ENCODE data around the gene ADORA2B.
"Not testable (repeated sequence)": the region's sequence is repeated elsewhere in the genome, so short reads cannot be mapped to it uniquely, and the experiment has no call there.

The ADORA2B gene

DNA sequence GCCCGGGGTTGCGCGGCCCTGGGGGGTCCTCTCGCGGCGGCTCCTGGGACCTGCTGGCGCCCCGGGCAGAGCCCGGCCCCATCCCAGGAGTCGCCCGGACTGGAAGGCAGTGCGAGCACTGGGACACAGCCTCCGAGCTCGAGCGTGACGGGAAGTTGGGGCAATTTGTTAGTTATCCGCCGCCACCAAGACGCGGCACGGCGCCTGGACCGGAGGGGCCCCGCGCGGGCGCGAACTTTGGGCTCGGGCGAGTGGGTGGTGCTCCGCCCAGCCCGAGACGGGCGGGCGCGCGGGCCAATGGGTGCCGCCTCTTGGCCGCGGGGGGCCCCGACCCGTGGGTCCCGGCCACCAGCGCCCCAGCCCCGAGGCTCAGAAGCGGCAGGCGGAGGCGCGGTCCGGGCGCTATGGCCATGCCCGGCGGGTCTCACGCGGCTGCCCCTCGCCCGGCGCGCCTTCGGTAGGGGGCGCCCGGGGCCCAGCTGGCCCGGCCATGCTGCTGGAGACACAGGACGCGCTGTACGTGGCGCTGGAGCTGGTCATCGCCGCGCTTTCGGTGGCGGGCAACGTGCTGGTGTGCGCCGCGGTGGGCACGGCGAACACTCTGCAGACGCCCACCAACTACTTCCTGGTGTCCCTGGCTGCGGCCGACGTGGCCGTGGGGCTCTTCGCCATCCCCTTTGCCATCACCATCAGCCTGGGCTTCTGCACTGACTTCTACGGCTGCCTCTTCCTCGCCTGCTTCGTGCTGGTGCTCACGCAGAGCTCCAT is at the start of gene ADORA2B:
ADORA2B (plus strand) TSS at position 372 of the 768 bp plus-strand sequence; CDS start at position 491, 119 bp downstream.
- peak; percentile 31 to 47 for DNase-seq (ENCODE audit: low read depth in 2 of 2)

GRCh38 chr17:15896277-15896676 is 48.7 kb upstream of the ADORA2B start:
- no peak for DNase-seq (ENCODE audit: low read depth in 2 of 2)

- no peak for DNase-seq (ENCODE audit: low read depth in 2 of 2)
Observed at GRCh38 chr17:15896834-15897233, 48.1 kb upstream of the ADORA2B start.

GRCh38 chr17:15899596-15899995 is 45.3 kb upstream of the ADORA2B start:
- DNase-seq (ENCODE audit: low read depth in 2 of 2), result not testable (repeated sequence)

DNA sequence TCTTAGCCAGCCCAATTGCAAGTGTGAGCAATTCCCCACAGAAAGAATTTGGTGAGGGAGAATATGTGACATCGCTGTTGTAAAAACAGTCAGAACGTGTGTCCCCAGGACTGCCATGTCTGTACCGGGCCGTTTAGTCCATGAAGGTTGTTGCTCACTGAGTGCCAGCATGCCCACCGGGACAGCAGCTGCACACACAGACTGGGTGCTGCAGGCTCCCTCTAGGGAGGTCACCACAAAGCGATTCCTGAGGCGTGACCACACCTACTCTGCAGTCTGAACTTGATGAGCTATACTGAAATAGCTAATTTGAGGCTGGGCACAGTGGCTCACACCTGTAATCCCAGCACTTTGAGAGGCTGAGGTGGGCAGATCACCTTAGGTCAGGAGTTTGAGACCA is 44.1 kb upstream of the ADORA2B start:
- DNase-seq (ENCODE audit: low read depth in 2 of 2), result no peak

- DNase-seq (ENCODE audit: low read depth in 2 of 2), result not testable (repeated sequence)
Observed at GRCh38 chr17:15905236-15905635, 39.7 kb upstream of the ADORA2B start.

DNA sequence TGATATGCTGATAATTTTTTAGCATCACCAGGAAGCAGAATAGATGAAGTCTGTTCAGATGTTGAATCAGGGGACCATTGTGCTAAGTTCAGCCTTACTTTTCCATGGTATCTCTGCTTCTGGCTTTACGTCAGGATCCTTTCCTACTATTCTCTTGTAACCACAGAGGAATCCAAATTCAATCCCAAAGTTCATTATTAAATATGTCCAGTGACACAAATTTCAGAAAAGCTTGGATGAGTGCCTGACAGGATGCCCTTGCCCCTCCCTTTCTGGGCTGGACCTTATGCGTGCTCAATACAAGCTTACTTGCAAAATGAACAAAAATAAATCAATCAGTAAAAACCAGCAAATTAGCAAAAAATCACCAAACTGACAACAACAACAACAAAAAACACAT is 37.6 kb upstream of the ADORA2B start:
- no peak for DNase-seq (ENCODE audit: low read depth in 2 of 2)

- DNase-seq (ENCODE audit: low read depth in 2 of 2), result no peak
Observed at GRCh38 chr17:15908378-15908777, 36.6 kb upstream of the ADORA2B start.

GRCh38 chr17:15909481-15909991 is 35.4 kb upstream of the ADORA2B start:
- no peak for DNase-seq (ENCODE audit: low read depth in 2 of 2)

GRCh38 chr17:15910791-15911190 is 34.1 kb upstream of the ADORA2B start:
- DNase-seq (ENCODE audit: low read depth in 2 of 2), result no peak

DNA sequence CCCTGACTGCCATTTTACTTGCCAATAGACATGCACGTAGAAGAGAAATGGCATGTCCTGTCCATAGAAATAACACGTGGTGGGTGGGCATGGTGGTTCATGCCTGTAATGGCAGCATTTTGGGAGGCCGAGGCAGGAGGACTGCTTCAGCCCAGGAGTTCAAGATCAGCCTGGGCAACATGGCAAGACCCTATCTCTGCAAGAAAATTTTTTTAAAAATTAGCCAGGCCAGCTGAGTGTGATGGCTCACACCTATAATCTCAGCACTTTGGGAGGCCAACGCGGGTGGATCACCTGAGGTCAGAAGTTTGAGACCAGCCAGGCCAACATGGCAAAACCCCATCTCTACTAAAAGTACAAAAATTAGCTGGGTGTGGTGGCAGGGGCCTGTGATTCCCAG is 33.2 kb upstream of the ADORA2B start:
- not testable (repeated sequence) for DNase-seq (ENCODE audit: low read depth in 2 of 2)

DNA sequence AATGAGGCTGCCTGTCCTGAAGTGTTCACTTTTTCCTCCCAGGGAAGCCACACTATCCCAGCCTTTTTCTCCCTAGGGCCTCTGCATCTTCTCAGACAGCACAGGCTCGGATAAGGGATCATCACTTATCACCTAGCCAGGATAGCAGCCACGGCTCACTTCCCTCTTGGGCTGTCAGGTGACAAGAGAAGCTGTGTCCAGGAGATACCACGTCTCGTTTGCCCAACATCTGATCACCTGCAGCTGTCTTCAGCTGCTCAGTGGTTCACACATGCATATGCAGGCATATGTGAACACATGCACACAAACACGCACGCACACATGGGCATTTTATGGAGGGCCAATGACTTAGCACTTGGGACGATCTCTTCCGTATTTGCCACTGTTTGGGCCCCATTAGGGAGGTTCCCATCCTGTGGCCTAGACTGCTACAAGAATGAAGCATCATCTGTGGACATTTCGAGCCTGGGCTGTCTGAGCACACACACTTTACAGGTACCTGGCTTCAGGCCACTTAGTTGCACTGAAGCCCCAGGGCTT is 32.4 kb upstream of the ADORA2B start:
- no peak for DNase-seq (ENCODE audit: low read depth in 2 of 2)

DNA sequence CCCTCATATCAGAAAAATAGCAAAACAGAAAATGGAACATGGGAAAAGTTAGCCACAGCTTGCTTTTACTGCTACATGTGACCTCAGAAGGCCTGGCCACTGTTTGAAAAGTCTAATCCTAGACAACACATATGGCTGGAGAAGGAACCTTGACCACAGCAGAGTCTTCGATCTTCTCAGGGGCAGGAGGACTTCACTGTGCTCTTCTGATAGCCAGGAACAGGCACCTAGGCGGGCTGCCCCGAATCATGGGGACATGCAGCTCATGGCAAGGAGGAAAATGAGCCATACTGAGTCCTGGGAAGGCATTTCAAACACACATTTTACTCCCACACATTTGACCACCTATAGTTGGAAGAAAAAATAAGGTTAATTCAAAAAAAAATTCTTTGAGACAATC is 31.1 kb upstream of the ADORA2B start:
- no peak for DNase-seq (ENCODE audit: low read depth in 2 of 2)

DNA sequence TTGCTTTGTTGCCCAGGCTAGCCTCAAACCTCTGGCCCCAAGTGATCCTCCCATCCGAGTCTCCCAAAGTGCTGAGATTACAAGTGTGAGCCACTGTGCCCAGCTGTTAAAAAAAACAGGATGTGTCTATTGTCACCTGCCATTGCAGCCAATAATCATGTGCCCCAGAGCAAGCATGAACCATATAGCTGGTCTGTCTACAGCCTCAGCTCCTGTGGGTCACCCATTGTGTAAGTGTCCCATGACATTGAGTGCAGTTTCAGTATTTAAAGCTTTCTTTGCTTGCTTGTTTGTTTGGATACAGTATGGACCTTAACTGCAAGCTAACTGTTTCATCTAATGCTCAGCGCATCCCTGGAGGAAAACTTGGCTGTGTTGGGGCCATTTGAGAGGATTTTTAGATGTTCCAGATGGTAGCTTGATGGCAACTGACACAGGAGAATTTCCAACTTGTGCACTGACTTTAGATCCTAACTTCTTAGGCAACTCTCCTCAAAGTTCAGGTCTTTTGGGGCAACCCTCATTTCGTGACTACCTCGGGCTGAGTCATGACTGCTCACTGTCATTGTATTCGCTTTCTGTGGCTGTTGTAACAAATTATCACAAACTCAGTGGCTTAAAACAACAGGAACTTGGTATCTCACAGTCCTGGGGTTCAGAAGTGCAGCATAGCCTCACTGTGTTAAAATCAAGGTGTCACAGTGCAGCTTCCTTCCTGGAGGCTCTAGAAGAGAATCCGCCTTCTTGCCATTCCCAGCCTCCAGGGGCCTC is 30.3 kb upstream of the ADORA2B start:
- no peak for DNase-seq (ENCODE audit: low read depth in 2 of 2)

DNA sequence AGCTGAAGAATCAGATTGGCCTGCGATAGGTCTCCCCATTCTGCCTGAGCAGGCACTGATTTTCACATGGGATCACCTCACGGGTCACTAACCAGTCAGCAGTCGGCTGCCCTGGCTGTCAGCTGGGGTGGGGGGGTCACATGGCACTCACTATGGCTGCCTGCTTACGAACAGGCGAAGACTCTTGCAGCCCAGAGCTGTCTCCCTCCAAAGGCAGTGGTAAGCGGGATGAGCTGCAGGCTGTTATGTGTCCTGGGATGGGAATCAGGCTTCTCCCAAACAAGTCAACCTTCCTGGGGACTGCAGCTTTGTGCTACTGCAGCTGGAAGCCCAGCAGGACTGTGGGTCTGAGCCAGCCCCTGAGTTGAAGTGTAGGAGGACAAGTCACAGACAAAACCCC is 29.0 kb upstream of the ADORA2B start:
- DNase-seq (ENCODE audit: low read depth in 2 of 2), result no peak

DNA sequence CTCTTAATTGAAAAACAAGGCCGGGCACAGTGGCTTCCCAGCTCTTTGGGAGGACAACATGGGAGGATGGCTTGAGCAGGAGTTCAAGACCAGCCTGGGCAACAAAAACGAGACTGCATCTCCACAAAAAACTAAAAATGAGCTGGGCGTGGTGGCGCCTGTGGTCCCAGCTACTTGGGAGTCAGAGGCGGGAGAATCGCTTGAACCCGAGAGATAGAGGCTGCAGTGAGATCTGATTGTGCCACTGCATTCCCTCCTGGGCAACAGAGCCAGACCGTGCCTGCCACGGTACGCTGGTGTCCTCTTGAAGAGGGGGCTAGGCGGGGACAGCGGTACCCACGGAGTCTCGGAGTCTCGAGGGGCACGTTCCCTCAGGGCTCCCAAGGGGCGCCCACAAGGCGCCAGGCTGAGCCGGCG is 27.9 kb upstream of the ADORA2B start:
- no peak for DNase-seq (ENCODE audit: low read depth in 2 of 2)

GRCh38 chr17:15917438-15918027 is 27.4 kb upstream of the ADORA2B start:
- no peak for DNase-seq (ENCODE audit: low read depth in 2 of 2)

DNA sequence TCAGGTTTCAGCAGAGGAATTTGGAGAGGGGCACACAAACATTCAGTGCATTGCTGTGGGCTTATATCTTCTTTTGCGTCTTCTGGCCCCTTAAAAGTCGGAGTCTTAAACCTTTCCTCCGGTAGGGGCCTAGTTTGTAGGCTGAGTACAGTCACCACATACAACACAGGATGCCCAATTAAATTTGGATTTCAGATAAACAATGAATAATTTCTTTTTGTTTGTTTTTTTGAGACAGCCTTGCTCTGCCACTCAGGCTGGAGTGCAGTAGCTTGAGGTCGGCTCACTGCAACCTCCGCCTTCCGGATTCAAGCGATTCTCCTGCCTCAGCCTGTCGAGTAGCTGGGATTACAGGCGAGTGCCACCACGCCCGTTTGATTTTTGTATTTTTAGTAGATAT is 26.7 kb upstream of the ADORA2B start:
- no peak for DNase-seq (ENCODE audit: low read depth in 2 of 2)

DNA sequence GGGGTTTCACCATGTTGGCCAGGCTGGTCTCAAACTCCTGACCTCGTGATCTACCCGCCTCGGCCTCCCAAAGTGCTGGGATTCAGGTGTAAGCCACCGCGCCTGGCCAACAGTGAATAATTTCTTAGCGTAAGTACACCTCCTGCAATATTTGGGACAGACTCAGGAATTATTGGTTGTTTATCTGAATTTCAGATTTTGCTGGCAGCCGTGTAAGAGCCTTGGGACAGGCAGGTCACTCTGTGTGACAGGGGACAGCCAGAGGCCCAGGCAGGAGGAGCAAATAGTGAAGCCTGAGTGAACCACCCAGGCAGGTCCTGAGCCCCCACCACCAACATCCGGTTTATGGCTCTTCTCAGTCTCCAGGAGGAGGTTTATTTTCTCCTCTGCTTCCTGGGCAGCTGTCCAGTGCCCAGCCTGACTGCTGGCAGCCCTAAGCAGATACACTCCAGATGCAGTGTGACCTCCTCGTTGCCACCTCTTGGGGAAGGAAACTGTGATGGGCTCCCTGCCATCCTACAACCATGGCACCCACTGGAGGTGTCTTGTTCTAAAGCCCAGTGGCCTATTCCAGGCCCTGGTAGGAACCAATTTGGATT is 26.2 kb upstream of the ADORA2B start:
- no peak for DNase-seq (ENCODE audit: low read depth in 2 of 2)

DNA sequence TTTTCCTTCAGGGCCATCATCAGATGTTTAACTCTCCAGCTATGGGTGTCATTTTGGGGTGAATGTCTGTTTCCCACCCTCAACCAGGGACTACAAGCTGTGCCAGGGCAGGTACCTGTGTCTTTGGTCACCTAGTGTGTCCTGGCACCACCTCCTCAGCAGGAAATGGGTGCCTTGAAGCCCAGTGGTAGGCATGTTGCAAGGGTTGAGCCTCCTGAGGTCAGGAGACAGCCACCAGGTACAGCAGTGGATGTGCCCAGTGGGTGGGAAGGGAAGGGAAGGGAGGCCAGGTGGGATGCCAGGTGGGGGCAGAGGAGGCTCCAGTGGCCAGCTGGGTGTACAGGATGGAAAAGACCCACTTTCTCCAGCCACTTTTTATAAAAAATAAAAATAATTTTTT is 25.5 kb upstream of the ADORA2B start:
- DNase-seq (ENCODE audit: low read depth in 2 of 2), result no peak

- no peak for DNase-seq (ENCODE audit: low read depth in 2 of 2)
Observed at GRCh38 chr17:15920758-15921239, 24.1 kb upstream of the ADORA2B start.

DNA sequence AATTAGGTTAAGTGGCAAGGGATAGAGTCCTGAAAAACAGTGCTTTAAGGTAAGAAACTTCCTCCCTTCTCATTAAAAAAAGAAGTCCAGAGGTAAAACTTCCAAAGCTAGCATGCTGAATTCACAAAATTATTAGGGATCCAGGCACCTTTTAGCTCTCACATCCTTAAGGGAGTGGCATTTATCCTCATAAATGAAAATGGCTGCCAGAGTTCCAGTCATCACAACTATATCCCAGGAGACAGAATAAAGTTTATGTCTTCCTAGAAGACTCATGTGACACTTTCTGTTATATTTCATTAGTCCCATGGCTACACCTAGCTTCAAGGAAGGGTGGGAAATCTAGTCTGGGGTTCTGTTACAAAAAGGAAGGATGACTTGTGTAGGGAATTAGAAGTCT is 23.3 kb upstream of the ADORA2B start:
- DNase-seq (ENCODE audit: low read depth in 2 of 2), result no peak
